H1 (cell line): ENCODE results near the gene SCAI.
"Not testable (repeated sequence)": the region's sequence is repeated elsewhere in the genome, so short reads cannot be mapped to it uniquely, and the experiment has no call there.

Experiments used
- CBX5 ChIP-seq: fragments of 300-800, 300-1000 bp; sonication (generic); IDR thresholded peaks from 2 replicates; pipeline ENCODE4 v1.7.1; 2016; ENCODE audit warnings: antibody characterized with exemption, low read length, low read depth
- CHD2 ChIP-seq: IDR thresholded peaks from 2 replicates; pipeline ENCODE4 v1.6.1; 2012; ENCODE audit warnings: low read length, improper control_type of control experiment
- CTBP2 ChIP-seq: IDR thresholded peaks from 2 replicates; pipeline ENCODE4 v1.7.0; 2011; ENCODE audit warnings: borderline replicate concordance, mild to moderate bottlenecking, moderate library complexity, mixed read lengths, low read length; ENCODE audit not compliant: insufficient read depth, insufficient read length
- NANOG ChIP-seq: IDR thresholded peaks from 2 replicates; pipeline ENCODE4 v1.6.1; 2011; ENCODE audit warnings: low read length, low read depth, mild to moderate bottlenecking, inconsistent platforms; ENCODE audit not compliant: insufficient read depth, poor library complexity, severe bottlenecking
- NRF1 ChIP-seq: IDR thresholded peaks from 2 replicates; pipeline ENCODE4 v1.6.1; 2011; ENCODE audit warnings: mild to moderate bottlenecking, low read depth, low read length, improper control_type of control experiment
- PHF8 ChIP-seq: fragments of 200-600 bp; sonication (generic); conservative IDR thresholded peaks from 2 replicates; pipeline ENCODE4 v1.7.1; 2012; ENCODE audit warnings: low read depth, mild to moderate bottlenecking, inconsistent platforms, low read length, moderate library complexity
- POLR2A ChIP-seq, 2 experiments: IDR thresholded peaks; 1 replicate in 1 of 2; 2 replicates in 1 of 2; pipeline ENCODE4 v1.6.1; 2011; ENCODE audit warnings: low read depth in 2 of 2, low read length in 2 of 2, mild to moderate bottlenecking in 2 of 2; ENCODE audit errors: control extremely low read depth in 1 of 2
- TEAD4 ChIP-seq: IDR thresholded peaks from 2 replicates; pipeline ENCODE4 v1.6.1; 2012; ENCODE audit warnings: low read depth, low read length, inconsistent platforms, mixed read lengths
- ZNF274 ChIP-seq: IDR thresholded peaks from 2 replicates; pipeline ENCODE4 v1.7.0; 2012; ENCODE audit warnings: low read length, borderline replicate concordance; ENCODE audit errors: extremely low read depth
- TF ChIP-seq, protein P1 (sequence below), 3 experiments: IDR thresholded peaks; 1 replicate in 2 of 3; 2 replicates in 1 of 3; pipeline versions ENCODE4 v1.5.1 to v1.6.1; 2011; ENCODE audit warnings: low read length in 3 of 3, mild to moderate bottlenecking in 3 of 3, inconsistent platforms in 2 of 3, low read depth in 1 of 3, moderate library complexity in 1 of 3; ENCODE audit not compliant: insufficient read depth in 1 of 3; ENCODE audit errors: control extremely low read depth in 1 of 3
- TF ChIP-seq, protein P2 (sequence below): IDR thresholded peaks from 2 replicates; pipeline ENCODE4 v1.6.1; 2011; ENCODE audit warnings: low read depth, mild to moderate bottlenecking, low read length; ENCODE audit not compliant: insufficient read depth
- TF ChIP-seq, protein P3 (sequence below): fragments of 300-600 bp; sonication (generic); IDR thresholded peaks from 2 replicates; pipeline ENCODE4 v1.7.1; 2012; ENCODE audit warnings: low read length, moderate library complexity, mild to moderate bottlenecking, inconsistent platforms; ENCODE audit not compliant: insufficient replicate concordance

DNA sequence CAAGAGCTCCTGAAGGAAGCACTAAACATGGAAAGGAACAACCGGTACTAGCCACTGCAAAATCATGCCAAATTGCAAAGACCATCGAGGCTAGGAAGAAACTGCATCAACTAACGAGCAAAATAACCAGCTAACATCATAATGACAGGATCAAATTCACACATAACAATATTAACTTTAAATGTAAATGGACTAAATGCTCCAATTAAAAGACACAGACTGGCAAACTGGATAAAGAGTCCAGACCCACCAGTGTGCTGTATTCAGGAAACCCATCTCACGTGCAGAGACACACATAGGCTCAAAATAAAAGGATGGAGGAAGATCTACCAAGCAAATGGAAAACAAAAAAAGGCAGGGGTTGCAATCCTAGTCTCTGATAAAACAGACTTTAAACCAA is 131.3 kb downstream of the SCAI start:
- TF ChIP-seq CHD2; NANOG; CTBP2; POLR2A (IDR thresholded peaks at IDR 0.05; ENCODE audit: control extremely low read depth in 1 of 2, low read depth in 2 of 2, low read length in 2 of 2); NRF1; TEAD4; ZNF274; CBX5; PHF8: not testable (repeated sequence)
- TF ChIP-seq, protein P1, sequence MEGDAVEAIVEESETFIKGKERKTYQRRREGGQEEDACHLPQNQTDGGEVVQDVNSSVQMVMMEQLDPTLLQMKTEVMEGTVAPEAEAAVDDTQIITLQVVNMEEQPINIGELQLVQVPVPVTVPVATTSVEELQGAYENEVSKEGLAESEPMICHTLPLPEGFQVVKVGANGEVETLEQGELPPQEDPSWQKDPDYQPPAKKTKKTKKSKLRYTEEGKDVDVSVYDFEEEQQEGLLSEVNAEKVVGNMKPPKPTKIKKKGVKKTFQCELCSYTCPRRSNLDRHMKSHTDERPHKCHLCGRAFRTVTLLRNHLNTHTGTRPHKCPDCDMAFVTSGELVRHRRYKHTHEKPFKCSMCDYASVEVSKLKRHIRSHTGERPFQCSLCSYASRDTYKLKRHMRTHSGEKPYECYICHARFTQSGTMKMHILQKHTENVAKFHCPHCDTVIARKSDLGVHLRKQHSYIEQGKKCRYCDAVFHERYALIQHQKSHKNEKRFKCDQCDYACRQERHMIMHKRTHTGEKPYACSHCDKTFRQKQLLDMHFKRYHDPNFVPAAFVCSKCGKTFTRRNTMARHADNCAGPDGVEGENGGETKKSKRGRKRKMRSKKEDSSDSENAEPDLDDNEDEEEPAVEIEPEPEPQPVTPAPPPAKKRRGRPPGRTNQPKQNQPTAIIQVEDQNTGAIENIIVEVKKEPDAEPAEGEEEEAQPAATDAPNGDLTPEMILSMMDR (IDR thresholded peaks at IDR 0.05; ENCODE audit: control extremely low read depth in 1 of 3, insufficient read depth in 1 of 3, low read depth in 1 of 3, low read length in 3 of 3): not testable (repeated sequence)
- TF ChIP-seq, protein P2, sequence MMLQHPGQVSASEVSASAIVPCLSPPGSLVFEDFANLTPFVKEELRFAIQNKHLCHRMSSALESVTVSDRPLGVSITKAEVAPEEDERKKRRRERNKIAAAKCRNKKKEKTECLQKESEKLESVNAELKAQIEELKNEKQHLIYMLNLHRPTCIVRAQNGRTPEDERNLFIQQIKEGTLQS: not testable (repeated sequence)
- TF ChIP-seq, protein P3, sequence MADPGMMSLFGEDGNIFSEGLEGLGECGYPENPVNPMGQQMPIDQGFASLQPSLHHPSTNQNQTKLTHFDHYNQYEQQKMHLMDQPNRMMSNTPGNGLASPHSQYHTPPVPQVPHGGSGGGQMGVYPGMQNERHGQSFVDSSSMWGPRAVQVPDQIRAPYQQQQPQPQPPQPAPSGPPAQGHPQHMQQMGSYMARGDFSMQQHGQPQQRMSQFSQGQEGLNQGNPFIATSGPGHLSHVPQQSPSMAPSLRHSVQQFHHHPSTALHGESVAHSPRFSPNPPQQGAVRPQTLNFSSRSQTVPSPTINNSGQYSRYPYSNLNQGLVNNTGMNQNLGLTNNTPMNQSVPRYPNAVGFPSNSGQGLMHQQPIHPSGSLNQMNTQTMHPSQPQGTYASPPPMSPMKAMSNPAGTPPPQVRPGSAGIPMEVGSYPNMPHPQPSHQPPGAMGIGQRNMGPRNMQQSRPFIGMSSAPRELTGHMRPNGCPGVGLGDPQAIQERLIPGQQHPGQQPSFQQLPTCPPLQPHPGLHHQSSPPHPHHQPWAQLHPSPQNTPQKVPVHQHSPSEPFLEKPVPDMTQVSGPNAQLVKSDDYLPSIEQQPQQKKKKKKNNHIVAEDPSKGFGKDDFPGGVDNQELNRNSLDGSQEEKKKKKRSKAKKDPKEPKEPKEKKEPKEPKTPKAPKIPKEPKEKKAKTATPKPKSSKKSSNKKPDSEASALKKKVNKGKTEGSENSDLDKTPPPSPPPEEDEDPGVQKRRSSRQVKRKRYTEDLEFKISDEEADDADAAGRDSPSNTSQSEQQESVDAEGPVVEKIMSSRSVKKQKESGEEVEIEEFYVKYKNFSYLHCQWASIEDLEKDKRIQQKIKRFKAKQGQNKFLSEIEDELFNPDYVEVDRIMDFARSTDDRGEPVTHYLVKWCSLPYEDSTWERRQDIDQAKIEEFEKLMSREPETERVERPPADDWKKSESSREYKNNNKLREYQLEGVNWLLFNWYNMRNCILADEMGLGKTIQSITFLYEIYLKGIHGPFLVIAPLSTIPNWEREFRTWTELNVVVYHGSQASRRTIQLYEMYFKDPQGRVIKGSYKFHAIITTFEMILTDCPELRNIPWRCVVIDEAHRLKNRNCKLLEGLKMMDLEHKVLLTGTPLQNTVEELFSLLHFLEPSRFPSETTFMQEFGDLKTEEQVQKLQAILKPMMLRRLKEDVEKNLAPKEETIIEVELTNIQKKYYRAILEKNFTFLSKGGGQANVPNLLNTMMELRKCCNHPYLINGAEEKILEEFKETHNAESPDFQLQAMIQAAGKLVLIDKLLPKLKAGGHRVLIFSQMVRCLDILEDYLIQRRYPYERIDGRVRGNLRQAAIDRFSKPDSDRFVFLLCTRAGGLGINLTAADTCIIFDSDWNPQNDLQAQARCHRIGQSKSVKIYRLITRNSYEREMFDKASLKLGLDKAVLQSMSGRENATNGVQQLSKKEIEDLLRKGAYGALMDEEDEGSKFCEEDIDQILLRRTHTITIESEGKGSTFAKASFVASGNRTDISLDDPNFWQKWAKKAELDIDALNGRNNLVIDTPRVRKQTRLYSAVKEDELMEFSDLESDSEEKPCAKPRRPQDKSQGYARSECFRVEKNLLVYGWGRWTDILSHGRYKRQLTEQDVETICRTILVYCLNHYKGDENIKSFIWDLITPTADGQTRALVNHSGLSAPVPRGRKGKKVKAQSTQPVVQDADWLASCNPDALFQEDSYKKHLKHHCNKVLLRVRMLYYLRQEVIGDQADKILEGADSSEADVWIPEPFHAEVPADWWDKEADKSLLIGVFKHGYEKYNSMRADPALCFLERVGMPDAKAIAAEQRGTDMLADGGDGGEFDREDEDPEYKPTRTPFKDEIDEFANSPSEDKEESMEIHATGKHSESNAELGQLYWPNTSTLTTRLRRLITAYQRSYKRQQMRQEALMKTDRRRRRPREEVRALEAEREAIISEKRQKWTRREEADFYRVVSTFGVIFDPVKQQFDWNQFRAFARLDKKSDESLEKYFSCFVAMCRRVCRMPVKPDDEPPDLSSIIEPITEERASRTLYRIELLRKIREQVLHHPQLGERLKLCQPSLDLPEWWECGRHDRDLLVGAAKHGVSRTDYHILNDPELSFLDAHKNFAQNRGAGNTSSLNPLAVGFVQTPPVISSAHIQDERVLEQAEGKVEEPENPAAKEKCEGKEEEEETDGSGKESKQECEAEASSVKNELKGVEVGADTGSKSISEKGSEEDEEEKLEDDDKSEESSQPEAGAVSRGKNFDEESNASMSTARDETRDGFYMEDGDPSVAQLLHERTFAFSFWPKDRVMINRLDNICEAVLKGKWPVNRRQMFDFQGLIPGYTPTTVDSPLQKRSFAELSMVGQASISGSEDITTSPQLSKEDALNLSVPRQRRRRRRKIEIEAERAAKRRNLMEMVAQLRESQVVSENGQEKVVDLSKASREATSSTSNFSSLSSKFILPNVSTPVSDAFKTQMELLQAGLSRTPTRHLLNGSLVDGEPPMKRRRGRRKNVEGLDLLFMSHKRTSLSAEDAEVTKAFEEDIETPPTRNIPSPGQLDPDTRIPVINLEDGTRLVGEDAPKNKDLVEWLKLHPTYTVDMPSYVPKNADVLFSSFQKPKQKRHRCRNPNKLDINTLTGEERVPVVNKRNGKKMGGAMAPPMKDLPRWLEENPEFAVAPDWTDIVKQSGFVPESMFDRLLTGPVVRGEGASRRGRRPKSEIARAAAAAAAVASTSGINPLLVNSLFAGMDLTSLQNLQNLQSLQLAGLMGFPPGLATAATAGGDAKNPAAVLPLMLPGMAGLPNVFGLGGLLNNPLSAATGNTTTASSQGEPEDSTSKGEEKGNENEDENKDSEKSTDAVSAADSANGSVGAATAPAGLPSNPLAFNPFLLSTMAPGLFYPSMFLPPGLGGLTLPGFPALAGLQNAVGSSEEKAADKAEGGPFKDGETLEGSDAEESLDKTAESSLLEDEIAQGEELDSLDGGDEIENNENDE: not testable (repeated sequence)
